Measurements from ENCODE around the gene TPD52L1. TPM values are rescaled to one million over a fixed set of nuclear protein-coding genes. Genes with fewer than 3 reads are reported as not detected.

The TPD52L1 gene
- total and polyA plus RNA-seq, 2 of the 13 experiments (the other 11 are each of a cell fraction or from before 2014, with no cell fraction given) = 0.49 to 0.53 TPM

DNA sequence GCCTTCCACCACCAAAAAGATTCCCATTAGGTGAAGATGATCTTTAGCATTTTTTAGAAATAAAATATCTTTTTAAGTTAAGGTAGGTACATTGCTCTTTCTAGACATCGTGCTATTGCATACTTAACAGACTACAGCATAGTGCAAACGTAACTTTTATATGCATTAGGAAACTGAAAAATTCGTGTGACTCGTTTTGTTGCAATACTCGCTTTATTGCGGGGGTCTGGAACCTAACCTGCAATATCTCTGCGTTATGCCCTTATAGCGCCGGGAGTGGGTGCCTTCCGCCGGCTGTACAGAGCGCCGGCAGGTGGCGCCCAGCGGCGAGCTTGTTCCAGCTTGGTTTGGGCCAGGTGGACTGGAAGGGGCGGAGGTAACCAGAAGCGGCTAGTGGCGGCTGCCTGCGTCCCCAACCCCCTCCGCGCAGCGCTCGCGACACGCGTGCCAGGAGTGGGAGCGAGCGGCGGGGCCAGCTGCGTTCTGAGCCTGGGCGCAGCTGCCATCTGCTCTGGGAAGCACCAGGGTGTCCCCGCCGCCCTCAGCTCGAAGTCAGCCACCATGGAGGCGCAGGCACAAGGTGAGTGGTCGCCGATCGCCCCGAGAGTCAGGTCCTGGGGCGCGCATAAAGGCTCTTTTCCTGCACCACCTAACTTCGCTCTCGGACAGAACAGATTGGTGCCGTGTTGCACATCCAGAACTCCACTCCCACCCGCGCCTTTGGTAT is at the start of gene TPD52L1 (continued):
- TF ChIP-seq REXO4 (CRISPR knock-in tag; IDR thresholded peaks at IDR 0.05; ENCODE audit: borderline replicate concordance) (peak; percentile 71; the same call in 1 of the 2 replicates), ZMAT3 (CRISPR knock-in tag; conservative IDR thresholded peaks at IDR 0.05) (0 out of 2 replicates have a peak, but pooled peaks have one; percentile 76), ZNF776 (CRISPR knock-in tag; IDR thresholded peaks at IDR 0.05) (peak; percentile 76; the same call in 1 of the 2 replicates), CBFB (CRISPR knock-in tag; IDR thresholded peaks at IDR 0.05) (0 out of 2 replicates have a peak, but pooled peaks have one; percentile 59), ZNF143 (CRISPR knock-in tag; IDR thresholded peaks at IDR 0.05) (0 out of 2 replicates have a peak, but pooled peaks have one; percentile 12), MIER3 (CRISPR knock-in tag; IDR thresholded peaks at IDR 0.05; ENCODE audit: borderline replicate concordance) (no peak), ZNF674 (CRISPR knock-in tag; IDR thresholded peaks at IDR 0.05; ENCODE audit: low read depth) (peak; percentile 91; the same call in 1 of the 2 replicates), ZBTB38 (CRISPR knock-in tag; IDR thresholded peaks at IDR 0.05) (peak; percentile 44; the same call in 1 of the 2 replicates), SATB2 (CRISPR knock-in tag; IDR thresholded peaks at IDR 0.05) (no peak), MTA1 (CRISPR knock-in tag; IDR thresholded peaks at IDR 0.05; ENCODE audit: borderline replicate concordance) (peak; percentile 62; the same call in 1 of the 2 replicates), ELF3 (CRISPR knock-in tag; IDR thresholded peaks at IDR 0.05) (peak; percentile 53; the same call in 1 of the 2 replicates)
- TF ChIP-seq, protein P1, sequence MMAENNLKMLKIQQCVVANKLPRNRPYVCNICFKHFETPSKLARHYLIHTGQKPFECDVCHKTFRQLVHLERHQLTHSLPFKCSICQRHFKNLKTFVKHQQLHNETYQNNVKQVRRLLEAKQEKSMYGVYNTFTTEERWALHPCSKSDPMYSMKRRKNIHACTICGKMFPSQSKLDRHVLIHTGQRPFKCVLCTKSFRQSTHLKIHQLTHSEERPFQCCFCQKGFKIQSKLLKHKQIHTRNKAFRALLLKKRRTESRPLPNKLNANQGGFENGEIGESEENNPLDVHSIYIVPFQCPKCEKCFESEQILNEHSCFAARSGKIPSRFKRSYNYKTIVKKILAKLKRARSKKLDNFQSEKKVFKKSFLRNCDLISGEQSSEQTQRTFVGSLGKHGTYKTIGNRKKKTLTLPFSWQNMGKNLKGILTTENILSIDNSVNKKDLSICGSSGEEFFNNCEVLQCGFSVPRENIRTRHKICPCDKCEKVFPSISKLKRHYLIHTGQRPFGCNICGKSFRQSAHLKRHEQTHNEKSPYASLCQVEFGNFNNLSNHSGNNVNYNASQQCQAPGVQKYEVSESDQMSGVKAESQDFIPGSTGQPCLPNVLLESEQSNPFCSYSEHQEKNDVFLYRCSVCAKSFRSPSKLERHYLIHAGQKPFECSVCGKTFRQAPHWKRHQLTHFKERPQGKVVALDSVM (CRISPR knock-in tag; IDR thresholded peaks at IDR 0.05) = no peak
- TF ChIP-seq, protein P2, sequence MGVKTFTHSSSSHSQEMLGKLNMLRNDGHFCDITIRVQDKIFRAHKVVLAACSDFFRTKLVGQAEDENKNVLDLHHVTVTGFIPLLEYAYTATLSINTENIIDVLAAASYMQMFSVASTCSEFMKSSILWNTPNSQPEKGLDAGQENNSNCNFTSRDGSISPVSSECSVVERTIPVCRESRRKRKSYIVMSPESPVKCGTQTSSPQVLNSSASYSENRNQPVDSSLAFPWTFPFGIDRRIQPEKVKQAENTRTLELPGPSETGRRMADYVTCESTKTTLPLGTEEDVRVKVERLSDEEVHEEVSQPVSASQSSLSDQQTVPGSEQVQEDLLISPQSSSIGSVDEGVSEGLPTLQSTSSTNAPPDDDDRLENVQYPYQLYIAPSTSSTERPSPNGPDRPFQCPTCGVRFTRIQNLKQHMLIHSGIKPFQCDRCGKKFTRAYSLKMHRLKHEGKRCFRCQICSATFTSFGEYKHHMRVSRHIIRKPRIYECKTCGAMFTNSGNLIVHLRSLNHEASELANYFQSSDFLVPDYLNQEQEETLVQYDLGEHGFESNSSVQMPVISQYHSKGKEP (CRISPR knock-in tag; IDR thresholded peaks at IDR 0.05) = no peak
- TF ChIP-seq, protein P3, sequence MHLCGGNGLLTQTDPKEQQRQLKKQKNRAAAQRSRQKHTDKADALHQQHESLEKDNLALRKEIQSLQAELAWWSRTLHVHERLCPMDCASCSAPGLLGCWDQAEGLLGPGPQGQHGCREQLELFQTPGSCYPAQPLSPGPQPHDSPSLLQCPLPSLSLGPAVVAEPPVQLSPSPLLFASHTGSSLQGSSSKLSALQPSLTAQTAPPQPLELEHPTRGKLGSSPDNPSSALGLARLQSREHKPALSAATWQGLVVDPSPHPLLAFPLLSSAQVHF (CRISPR knock-in tag; IDR thresholded peaks at IDR 0.05) = 0 out of 2 replicates have a peak, but pooled peaks have one; percentile 36
- TF ChIP-seq, protein P4, sequence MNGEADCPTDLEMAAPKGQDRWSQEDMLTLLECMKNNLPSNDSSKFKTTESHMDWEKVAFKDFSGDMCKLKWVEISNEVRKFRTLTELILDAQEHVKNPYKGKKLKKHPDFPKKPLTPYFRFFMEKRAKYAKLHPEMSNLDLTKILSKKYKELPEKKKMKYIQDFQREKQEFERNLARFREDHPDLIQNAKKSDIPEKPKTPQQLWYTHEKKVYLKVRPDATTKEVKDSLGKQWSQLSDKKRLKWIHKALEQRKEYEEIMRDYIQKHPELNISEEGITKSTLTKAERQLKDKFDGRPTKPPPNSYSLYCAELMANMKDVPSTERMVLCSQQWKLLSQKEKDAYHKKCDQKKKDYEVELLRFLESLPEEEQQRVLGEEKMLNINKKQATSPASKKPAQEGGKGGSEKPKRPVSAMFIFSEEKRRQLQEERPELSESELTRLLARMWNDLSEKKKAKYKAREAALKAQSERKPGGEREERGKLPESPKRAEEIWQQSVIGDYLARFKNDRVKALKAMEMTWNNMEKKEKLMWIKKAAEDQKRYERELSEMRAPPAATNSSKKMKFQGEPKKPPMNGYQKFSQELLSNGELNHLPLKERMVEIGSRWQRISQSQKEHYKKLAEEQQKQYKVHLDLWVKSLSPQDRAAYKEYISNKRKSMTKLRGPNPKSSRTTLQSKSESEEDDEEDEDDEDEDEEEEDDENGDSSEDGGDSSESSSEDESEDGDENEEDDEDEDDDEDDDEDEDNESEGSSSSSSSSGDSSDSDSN (CRISPR knock-in tag; IDR thresholded peaks at IDR 0.05) = peak; percentile 56
